OCI-LY7 (cell line): ENCODE data around the gene RGS19. TPM values are rescaled to one million over a fixed set of nuclear protein-coding genes. Genes with fewer than 3 reads are reported as not detected.

Source experiments
- BruUV-seq: library from RNA; stranded (reverse); fragments of 400-500 nt; replicated peaks from 2 replicates; lab custom pipeline; 2021; lab: Mats Ljungman, UMichigan
- CTCF ChIA-PET: fragments of 300-600 bp; sonication (Branson Sonifier 250); formaldehyde crosslinking; loops from one replicate; lab custom pipeline; 2022; ENCODE audit warnings: antibody characterized with exemption; ENCODE audit not compliant: unreplicated experiment; lab: Charles Lee
- POLR2A ChIA-PET: fragments of 300-600 bp; sonication (Branson Sonifier 250); formaldehyde crosslinking; loops from one replicate; lab custom pipeline; 2022; ENCODE audit warnings: antibody characterized with exemption; lab: Charles Lee
- DNase-seq: peaks from one replicate; pipeline ENCODE4 v3.0.0-alpha.2; 2015; ENCODE audit warnings: low spot score
- H2AFZ ChIP-seq: fragments of 200-600 bp; sonication (generic), shearing (Covaris generic); 2 replicates; pipeline ENCODE4 v1.6.1; 2014; ENCODE audit warnings: mild to moderate bottlenecking, antibody characterized with exemption, low read length, moderate library complexity
- H3K27ac ChIP-seq: fragments of 200-600 bp; sonication (generic); 2 replicates; pipeline ENCODE4 v1.5.1; 2014; ENCODE audit warnings: mixed run types, low read depth, mild to moderate bottlenecking, moderate library complexity, low read length, inconsistent platforms; ENCODE audit not compliant: poor library complexity, severe bottlenecking
- H3K36me3 ChIP-seq: fragments of 200-600 bp; sonication (generic); 2 replicates; pipeline ENCODE4 v1.6.1; 2014; ENCODE audit warnings: mild to moderate bottlenecking, antibody characterized with exemption, low read length, moderate library complexity, mixed read lengths; ENCODE audit not compliant: insufficient read depth
- H3K4me1 ChIP-seq: fragments of 200-600 bp; sonication (generic); 2 replicates; pipeline ENCODE4 v1.5.1; 2014; ENCODE audit warnings: mild to moderate bottlenecking, low read length; ENCODE audit not compliant: insufficient read depth, poor library complexity, severe bottlenecking
- H3K4me2 ChIP-seq: fragments of 200-600 bp; sonication (generic); 2 replicates; pipeline ENCODE4 v1.6.1; 2014; ENCODE audit warnings: mild to moderate bottlenecking, low read length
- H3K4me3 ChIP-seq: fragments of 200-600 bp; sonication (generic); 2 replicates; pipeline ENCODE4 v1.5.1; 2014; ENCODE audit warnings: mild to moderate bottlenecking, low read depth, low read length; ENCODE audit not compliant: poor library complexity, severe bottlenecking
- H3K79me2 ChIP-seq: fragments of 200-600 bp; sonication (generic); 2 replicates; pipeline ENCODE4 v1.6.1; 2016; ENCODE audit warnings: low read depth, mild to moderate bottlenecking, low read length, moderate library complexity, mixed read lengths; ENCODE audit not compliant: insufficient read depth
- H3K9me2 ChIP-seq: fragments of 200-600 bp; sonication (generic); 2 replicates; pipeline ENCODE4 v1.6.1; 2016; ENCODE audit warnings: mild to moderate bottlenecking, low read length, mixed read lengths; ENCODE audit not compliant: insufficient read depth
- H3K9me3 ChIP-seq: fragments of 200-600 bp; sonication (generic); 2 replicates; pipeline ENCODE4 v1.6.1; 2014; ENCODE audit warnings: mild to moderate bottlenecking, mixed run types, low read length, mixed read lengths
- H4K20me1 ChIP-seq: fragments of 200-600 bp; sonication (generic); 2 replicates; pipeline ENCODE4 v1.6.1; 2014; ENCODE audit warnings: mild to moderate bottlenecking, antibody characterized with exemption, low read length, moderate library complexity, mixed read lengths; ENCODE audit not compliant: insufficient read depth
- EZH2phosphoT487 ChIP-seq: fragments of 200-600 bp; sonication (generic); IDR thresholded peaks from 2 replicates; pipeline ENCODE4 v1.6.1; 2018; ENCODE audit warnings: low read depth, borderline replicate concordance, mild to moderate bottlenecking, mixed run types, antibody characterized with exemption, low read length, moderate library complexity, mixed read lengths
- intact Hi-C: fragments of 100-400 bp; cut with micrococcal nuclease; formaldehyde crosslinking; loops from one replicate; pipeline ENCODE4 v1.10.0; 2022; ENCODE audit not compliant: unreplicated experiment
- total RNA-seq, 2 experiments: library from RNA; depleted of rRNA in 1 of 2; stranded (reverse); fragments of >200 nt in 1 of 2; shearing (Covaris generic) in 1 of 2; gene quantifications; 2 replicates each; pipeline ENCODE4 v1.2.3, GENCODE V29; 2014 to 2022
- TF ChIP-seq, protein P1 (sequence below): fragments of 200-600 bp; sonication (generic); conservative IDR thresholded peaks from 2 replicates; pipeline ENCODE4 v1.5.1; 2014; ENCODE audit warnings: mild to moderate bottlenecking, antibody characterized with exemption, low read length, moderate library complexity, mixed read lengths

RGS19 gene
- total RNA-seq, 2 experiments from 2014 or later, result 69.4 to 106 TPM

DNA sequence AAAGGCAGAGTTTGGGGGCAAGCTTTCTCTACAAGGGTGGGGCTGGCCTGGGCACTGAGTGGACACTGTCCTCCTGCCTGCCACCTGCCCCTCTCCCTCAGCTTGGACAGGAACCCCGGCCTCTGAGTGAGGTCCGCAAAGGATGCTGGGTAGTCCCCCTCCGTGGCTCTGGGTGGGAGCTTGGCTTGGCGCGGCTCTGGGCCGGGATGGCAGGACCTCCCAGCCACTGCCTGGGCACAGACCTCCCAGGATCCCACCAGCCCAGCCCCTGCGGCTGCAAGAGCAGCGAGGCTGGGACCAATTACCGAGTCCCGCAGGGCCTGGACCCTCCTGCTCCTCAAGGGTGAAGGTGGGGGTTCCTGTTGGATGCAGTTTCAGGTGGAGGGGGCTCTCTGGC, 27.0 kb downstream of the RGS19 start:
- intact Hi-C loops, result no loop called here
- H3K9me2 ChIP-seq, result no peaks in the 10 kb centered on the region
- H2AFZ ChIP-seq, result no peak overlapping the region
- CTCF ChIA-PET, result no interaction called here
- no peak for DNase-seq
- no peaks in the 10 kb centered on the region for H3K4me1 ChIP-seq
- POLR2A ChIA-PET, result interaction anchor here (0.6 to 1.2 kb wide), 2 partner anchors 37 to 68 kb away, joined by 3 read pairs; no protein-coding TSS in a partner anchor
- TF ChIP-seq, protein P1, sequence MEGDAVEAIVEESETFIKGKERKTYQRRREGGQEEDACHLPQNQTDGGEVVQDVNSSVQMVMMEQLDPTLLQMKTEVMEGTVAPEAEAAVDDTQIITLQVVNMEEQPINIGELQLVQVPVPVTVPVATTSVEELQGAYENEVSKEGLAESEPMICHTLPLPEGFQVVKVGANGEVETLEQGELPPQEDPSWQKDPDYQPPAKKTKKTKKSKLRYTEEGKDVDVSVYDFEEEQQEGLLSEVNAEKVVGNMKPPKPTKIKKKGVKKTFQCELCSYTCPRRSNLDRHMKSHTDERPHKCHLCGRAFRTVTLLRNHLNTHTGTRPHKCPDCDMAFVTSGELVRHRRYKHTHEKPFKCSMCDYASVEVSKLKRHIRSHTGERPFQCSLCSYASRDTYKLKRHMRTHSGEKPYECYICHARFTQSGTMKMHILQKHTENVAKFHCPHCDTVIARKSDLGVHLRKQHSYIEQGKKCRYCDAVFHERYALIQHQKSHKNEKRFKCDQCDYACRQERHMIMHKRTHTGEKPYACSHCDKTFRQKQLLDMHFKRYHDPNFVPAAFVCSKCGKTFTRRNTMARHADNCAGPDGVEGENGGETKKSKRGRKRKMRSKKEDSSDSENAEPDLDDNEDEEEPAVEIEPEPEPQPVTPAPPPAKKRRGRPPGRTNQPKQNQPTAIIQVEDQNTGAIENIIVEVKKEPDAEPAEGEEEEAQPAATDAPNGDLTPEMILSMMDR, result no peak
- no peak for TF ChIP-seq EZH2phosphoT487
- H3K36me3 ChIP-seq, result no peaks in the 10 kb centered on the region
- H3K4me3 ChIP-seq, result no peak overlapping the region
- no peak overlapping the region for H3K4me2 ChIP-seq
- H3K79me2 ChIP-seq, result no peaks in the 10 kb centered on the region
- H3K27ac ChIP-seq, result no peak overlapping the region
- BruUV-seq, result no TSS peak
- no peaks in the 10 kb centered on the region for H3K9me3 ChIP-seq
- H4K20me1 ChIP-seq, result no peaks in the 10 kb centered on the region

DNA sequence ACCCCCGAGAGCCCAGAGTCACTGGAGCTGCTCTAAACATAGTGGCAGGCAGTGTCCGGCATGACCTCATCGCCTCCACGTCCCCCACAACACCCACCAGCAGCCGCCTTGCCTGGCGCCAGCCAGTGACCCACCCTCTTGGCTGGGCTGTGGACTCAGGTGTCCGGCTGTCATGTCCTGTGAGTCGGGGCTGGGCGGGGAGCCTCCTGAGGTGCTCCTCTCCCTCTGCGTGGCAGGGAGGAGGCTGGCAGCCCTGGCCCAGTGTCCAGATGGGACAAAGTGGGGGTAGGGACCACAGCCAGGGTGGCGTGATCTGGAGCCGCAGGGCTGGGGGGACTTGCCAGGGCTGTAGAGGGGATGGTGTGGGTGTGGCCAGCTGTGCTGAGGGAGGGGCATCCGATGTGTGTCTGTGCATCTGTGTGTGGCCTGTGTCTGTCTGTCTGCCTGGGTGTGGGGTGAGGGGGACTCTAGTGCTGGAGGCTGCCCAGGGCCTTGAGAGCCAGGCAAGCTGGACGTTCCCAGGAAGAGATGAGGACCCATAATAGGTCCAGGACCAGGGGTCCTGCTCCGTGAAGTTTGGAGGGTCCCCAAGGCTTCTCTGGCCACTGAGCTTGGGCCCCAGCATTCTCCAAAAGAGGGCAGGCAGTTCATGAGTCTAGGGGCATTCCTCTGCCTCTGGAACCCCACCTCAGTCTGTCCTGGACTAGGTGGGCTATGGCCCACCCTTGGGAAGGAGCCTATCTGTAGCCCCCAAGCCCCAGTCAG, 27.6 kb downstream of the RGS19 start:
- Histone ChIP-seq H3K36me3 (no peaks in the 10 kb centered on the region), H3K4me1 (no peaks in the 10 kb centered on the region), H3K9me2 (no peaks in the 10 kb centered on the region), H3K9me3 (no peaks in the 10 kb centered on the region), H3K27ac (no peak overlapping the region), H3K4me2 (no peak overlapping the region), H2AFZ (no peak overlapping the region), H4K20me1 (no peaks in the 10 kb centered on the region), H3K79me2 (no peaks in the 10 kb centered on the region), H3K4me3 (no peak overlapping the region)
- BruUV-seq, result no TSS peak
- TF ChIP-seq, protein P1, result no peak
- TF ChIP-seq EZH2phosphoT487, result no peak
- no peak for DNase-seq
- ChIA-PET CTCF (no interaction called here), POLR2A (interaction anchor here (1.2 kb wide), 1 partner anchor 68 kb away, joined by 3 read pairs; no protein-coding TSS in a partner anchor)
- intact Hi-C loops, result no loop called here

DNA sequence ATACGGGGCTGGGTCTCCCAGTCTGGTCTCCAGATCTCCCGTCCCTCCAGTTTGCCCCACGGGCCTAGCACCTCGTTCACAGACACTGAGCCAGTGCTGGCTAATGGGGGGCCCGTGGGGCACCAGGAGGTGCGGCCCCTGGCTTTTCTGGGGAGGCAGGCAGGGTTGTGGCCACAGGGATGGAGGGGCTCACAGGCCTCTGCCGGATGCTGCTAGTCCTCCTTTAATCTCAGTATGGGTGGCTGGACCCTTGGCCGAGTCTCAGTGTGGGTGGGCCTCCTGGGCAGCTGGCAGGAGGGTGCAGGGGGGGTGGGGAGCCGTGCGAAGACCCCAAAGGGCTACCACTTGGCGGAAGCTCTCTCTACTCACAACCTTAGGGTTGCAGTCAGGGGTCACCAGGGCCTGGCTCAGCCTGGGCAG, 28.3 kb downstream of the RGS19 start:
- H3K9me2 ChIP-seq, result no peaks in the 10 kb centered on the region
- ChIA-PET CTCF (no interaction called here), POLR2A (no interaction called here)
- no peak for DNase-seq
- H3K79me2 ChIP-seq, result no peaks in the 10 kb centered on the region
- no peak overlapping the region for H3K4me3 ChIP-seq
- H3K4me1 ChIP-seq, result no peaks in the 10 kb centered on the region
- no peak overlapping the region for H3K4me2 ChIP-seq
- no peak overlapping the region for H3K27ac ChIP-seq
- no TSS peak for BruUV-seq
- H3K9me3 ChIP-seq, result no peaks in the 10 kb centered on the region
- no peaks in the 10 kb centered on the region for H4K20me1 ChIP-seq
- no peak overlapping the region for H2AFZ ChIP-seq
- no peak for TF ChIP-seq EZH2phosphoT487
- TF ChIP-seq, protein P1, result no peak
- H3K36me3 ChIP-seq, result no peaks in the 10 kb centered on the region
- intact Hi-C loops, result no loop called here
